CD4-positive, alpha-beta T cell treated with Interleukin-10 for 1 hour (primary cell): ENCODE measurements around the gene SAMD1.

Experiments
- DNase-seq: peaks from one replicate; pipeline ENCODE4 v3.0.0-alpha.2; 2020

SAMD1 gene

GRCh38 chr19:14112809-14113385, 22.3 kb upstream of the SAMD1 start:
- no peak for DNase-seq

GRCh38 chr19:14112051-14112808, 21.7 kb upstream of the SAMD1 start:
- no peak for DNase-seq

- DNase-seq: no peak
Measured at GRCh38 chr19:14111486-14111885, 20.9 kb upstream of the SAMD1 start.

- no peak for DNase-seq
Measured at GRCh38 chr19:14110650-14111049, 20.1 kb upstream of the SAMD1 start.

- DNase-seq: no peak
Measured at GRCh38 chr19:14107581-14108461, 17.3 kb upstream of the SAMD1 start.

GRCh38 chr19:14106840-14107239, 16.3 kb upstream of the SAMD1 start:
- no peak for DNase-seq

GRCh38 chr19:14105680-14106079, 15.1 kb upstream of the SAMD1 start:
- DNase-seq: no peak

GRCh38 chr19:14103310-14103709, 12.8 kb upstream of the SAMD1 start:
- no peak for DNase-seq

- no peak for DNase-seq
Measured at GRCh38 chr19:14102756-14103155, 12.2 kb upstream of the SAMD1 start.

GRCh38 chr19:14102102-14102696, 11.6 kb upstream of the SAMD1 start:
- DNase-seq: no peak

- DNase-seq: no peak
Measured at GRCh38 chr19:14101003-14101545, 10.5 kb upstream of the SAMD1 start.

GRCh38 chr19:14097532-14098151, 7.1 kb upstream of the SAMD1 start:
- DNase-seq: no peak

GRCh38 chr19:14096272-14096992, 5.9 kb upstream of the SAMD1 start:
- DNase-seq: no peak

GRCh38 chr19:14094854-14095253, 4.3 kb upstream of the SAMD1 start:
- no peak for DNase-seq

GRCh38 chr19:14093117-14093823, 2.7 kb upstream of the SAMD1 start:
- DNase-seq: no peak

- no peak for DNase-seq
Measured at GRCh38 chr19:14091813-14092462, 1.4 kb upstream of the SAMD1 start.

- DNase-seq: peak; percentile 69
Measured at GRCh38 chr19:14091081-14091812, 696 bp upstream of the SAMD1 start.

GRCh38 chr19:14089662-14090508, 666 bp downstream of the SAMD1 start:
- peak; percentile 44 for DNase-seq

- DNase-seq: peak; percentile 35
Measured at GRCh38 chr19:14089412-14089661, 1.2 kb downstream of the SAMD1 start.
